ENCODE results near the gene BMP7. TPM values are rescaled to one million over a fixed set of nuclear protein-coding genes. Genes with fewer than 3 reads are reported as not detected.

The BMP7 gene
- total and polyA plus RNA-seq, 2 donors (not counting 3 experiments of a cell fraction or from before 2014, with no cell fraction given), result not detected

DNA sequence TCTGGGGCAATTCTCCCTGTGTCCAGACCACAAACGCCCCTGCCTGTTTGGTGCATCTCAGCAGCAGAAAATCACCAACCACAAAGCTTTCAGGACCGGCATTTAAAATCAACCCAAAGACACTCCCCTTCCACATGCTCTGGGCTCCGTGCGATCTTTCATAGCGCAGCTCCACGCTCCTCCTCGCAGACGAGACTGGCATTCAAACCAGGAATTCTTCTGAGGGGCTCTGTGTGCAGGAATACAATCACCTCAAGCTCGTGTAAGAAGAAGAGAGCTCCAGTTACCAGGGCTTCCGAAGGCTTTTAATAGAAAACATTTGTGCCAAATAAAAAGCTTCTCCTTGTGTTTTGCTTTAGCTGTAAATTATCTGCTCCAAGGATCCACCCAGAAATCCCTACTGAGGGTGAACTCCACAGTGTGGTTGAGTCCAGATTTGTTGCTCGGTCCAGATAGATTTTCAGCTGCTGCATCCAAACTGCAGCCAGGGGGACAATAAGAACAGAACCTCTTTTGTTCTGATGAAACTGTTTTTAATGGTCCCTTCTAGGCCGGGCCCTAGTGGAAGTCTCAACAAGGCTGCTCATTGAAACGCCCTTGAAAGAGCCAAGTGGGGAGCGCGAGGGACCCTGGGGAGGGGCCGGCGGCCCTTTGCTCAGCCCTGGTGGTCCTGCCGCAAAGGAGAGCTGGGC lies 16.4 kb upstream of the BMP7 start:
- Histone ChIP-seq H3K9me3 (replicated peaks; ENCODE audit: control insufficient read depth, insufficient read depth, low read length) (no peaks in the 10 kb centered on the region), H3K36me3 (ENCODE audit: control insufficient read depth in 2 of 2, extremely low read depth in 1 of 2, insufficient read depth in 2 of 2, low read length in 2 of 2) (no peaks in the 10 kb centered on the region), H3K79me2 (ENCODE audit: control insufficient read depth, insufficient read depth, low read length) (no peaks in the 10 kb centered on the region), H3K4me1 (ENCODE audit: control insufficient read depth, extremely low read depth, insufficient read depth, low read length) (no peaks in the 10 kb centered on the region), H2AFZ (ENCODE audit: low read depth, low read length) (no peak overlapping the region), H4K20me1 (replicated peaks; ENCODE audit: control insufficient read depth, extremely low read depth, insufficient read depth, low read length) (no peaks in the 10 kb centered on the region), H3K27me3 (ENCODE audit: control insufficient read depth in 2 of 2, insufficient read depth in 2 of 2, low read length in 2 of 2) (no peaks in the 10 kb centered on the region), H3K9ac (replicated peaks; ENCODE audit: extremely low read depth, insufficient read depth, low read length) (no peak overlapping the region), H3K27ac (ENCODE audit: insufficient read depth, low read depth, low read length) (no peak overlapping the region), H3K9me1 (replicated peaks; ENCODE audit: control insufficient read depth, extremely low read depth, insufficient read depth, low read length) (no peaks in the 10 kb centered on the region), H3K4me2 (ENCODE audit: insufficient read depth, low read length) (no peak overlapping the region), H3K4me3 (replicated peaks in 1 of 3; ENCODE audit: insufficient read depth in 1 of 3, low read depth in 1 of 3, low read length in 3 of 3) (no peak overlapping the region)
- no TSS peak for BruUV-seq (replicated peaks)
- intact Hi-C loops (cut with micrococcal nuclease), result no loop called here
- no peak for DNase-seq (ENCODE audit: low read depth, low spot score)
- dilution Hi-C loops (cut with MboI; ENCODE audit: extremely low pct_ligation_motif_present, low sequenced_read_pairs), result no loop called here
- no peak for TF ChIP-seq MAX (IDR thresholded peaks at IDR 0.05; ENCODE audit: insufficient read depth, insufficient read length)
- no peak for TF ChIP-seq POLR2A (IDR thresholded peaks at IDR 0.05; ENCODE audit: low read depth, low read length)
- TF ChIP-seq, protein P1, sequence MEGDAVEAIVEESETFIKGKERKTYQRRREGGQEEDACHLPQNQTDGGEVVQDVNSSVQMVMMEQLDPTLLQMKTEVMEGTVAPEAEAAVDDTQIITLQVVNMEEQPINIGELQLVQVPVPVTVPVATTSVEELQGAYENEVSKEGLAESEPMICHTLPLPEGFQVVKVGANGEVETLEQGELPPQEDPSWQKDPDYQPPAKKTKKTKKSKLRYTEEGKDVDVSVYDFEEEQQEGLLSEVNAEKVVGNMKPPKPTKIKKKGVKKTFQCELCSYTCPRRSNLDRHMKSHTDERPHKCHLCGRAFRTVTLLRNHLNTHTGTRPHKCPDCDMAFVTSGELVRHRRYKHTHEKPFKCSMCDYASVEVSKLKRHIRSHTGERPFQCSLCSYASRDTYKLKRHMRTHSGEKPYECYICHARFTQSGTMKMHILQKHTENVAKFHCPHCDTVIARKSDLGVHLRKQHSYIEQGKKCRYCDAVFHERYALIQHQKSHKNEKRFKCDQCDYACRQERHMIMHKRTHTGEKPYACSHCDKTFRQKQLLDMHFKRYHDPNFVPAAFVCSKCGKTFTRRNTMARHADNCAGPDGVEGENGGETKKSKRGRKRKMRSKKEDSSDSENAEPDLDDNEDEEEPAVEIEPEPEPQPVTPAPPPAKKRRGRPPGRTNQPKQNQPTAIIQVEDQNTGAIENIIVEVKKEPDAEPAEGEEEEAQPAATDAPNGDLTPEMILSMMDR (IDR thresholded peaks at IDR 0.05; ENCODE audit: extremely low read depth in 1 of 2, insufficient read depth in 1 of 2, low read depth in 1 of 2, low read length in 2 of 2), result no peak
- TF ChIP-seq POLR2AphosphoS5 (IDR thresholded peaks at IDR 0.05; ENCODE audit: insufficient read depth, low read depth, low read length), result no peak
- TF ChIP-seq GATA2 (IDR thresholded peaks at IDR 0.05; ENCODE audit: insufficient read depth, insufficient read length, low read depth, low read length), result no peak
- no peak for TF ChIP-seq FOS (IDR thresholded peaks at IDR 0.05; ENCODE audit: borderline replicate concordance, insufficient read depth, low read length)
- no peak for TF ChIP-seq MYC (IDR thresholded peaks at IDR 0.05; ENCODE audit: low read depth, low read length)
- no peak for TF ChIP-seq JUN (IDR thresholded peaks at IDR 0.05; ENCODE audit: borderline replicate concordance, insufficient read depth, insufficient read length, low read depth)
- no peak for TF ChIP-seq EZH2 (IDR thresholded peaks at IDR 0.05; ENCODE audit: borderline replicate concordance, low read depth, low read length, severe bottlenecking)
- CTCF ChIA-PET, result no interaction called here
- POLR2A ChIA-PET, result no interaction called here
- FAIRE-seq, result no peak

Data from endothelial cell of umbilical vein (primary cell).